Erythroblast (primary cell): ENCODE data around the gene GATA6.

Experiments
- GATA1 ChIP-seq: IDR thresholded peaks from 2 replicates; pipeline ENCODE4 v1.6.1; 2011; ENCODE audit warnings: low read depth, mild to moderate bottlenecking, control low read depth, low read length, moderate library complexity
- POLR2A ChIP-seq: IDR thresholded peaks from 2 replicates; pipeline ENCODE4 v1.6.1; 2011; ENCODE audit warnings: mild to moderate bottlenecking, low read length

GRCh38 chr18:22155584-22155983 lies 13.8 kb upstream of the GATA6 start:
- no peak for TF ChIP-seq POLR2A
- no peak for TF ChIP-seq GATA1
